ENCODE measurements around the gene C6orf132.
A peak's percentile ranks its signal among the peaks of the same experiment; 100 is the strongest.

C6orf132 gene

GRCh38 chr6:42136508-42137193, 5.8 kb downstream of the C6orf132 start:
- DNase-seq (ENCODE audit: low spot score), result peak; percentile 86

DNA sequence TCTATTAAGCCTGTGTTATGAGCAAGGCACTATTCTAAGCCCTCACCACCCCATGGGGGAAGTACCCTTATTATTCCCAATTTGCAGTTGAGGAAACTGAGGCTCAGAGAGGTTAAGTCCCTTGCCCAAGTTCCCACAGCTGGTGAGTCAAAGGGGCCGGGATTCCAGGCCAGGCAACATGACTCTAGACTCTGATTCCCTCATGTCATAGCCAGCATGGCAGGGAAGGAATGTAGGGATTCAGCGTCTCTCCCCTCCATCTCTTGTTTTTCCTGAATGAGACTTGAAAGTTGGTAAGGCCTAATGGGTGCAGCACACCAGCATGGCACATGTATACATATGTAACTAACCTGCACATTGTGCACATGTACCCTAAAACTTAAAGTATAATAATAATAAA, 6.7 kb downstream of the C6orf132 start:
- no peak for DNase-seq (ENCODE audit: low spot score)

GRCh38 chr6:42135161-42135560, 7.3 kb downstream of the C6orf132 start:
- no peak for DNase-seq (ENCODE audit: low spot score)

- DNase-seq (ENCODE audit: low spot score), result no peak
Measured at GRCh38 chr6:42133926-42134325, 8.5 kb downstream of the C6orf132 start.

GRCh38 chr6:42131531-42131930, 10.9 kb downstream of the C6orf132 start:
- DNase-seq (ENCODE audit: low spot score), result no peak

DNA sequence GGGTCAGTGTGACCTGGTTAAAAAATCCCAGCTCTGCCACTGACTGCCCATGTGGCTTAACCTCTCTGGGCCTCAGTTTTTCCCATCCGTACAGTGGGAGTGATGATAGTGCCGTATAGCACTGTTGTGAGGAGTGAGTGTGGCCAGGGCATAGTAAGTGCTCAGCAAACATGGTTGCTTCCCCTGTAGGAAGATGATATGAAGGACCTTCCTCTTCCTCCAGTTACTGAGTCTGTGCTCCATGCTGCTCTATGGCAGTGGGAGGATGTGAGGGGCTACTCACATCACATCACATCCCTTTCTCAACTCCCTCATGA, 13.1 kb downstream of the C6orf132 start:
- DNase-seq (ENCODE audit: low spot score), result no peak

DNA sequence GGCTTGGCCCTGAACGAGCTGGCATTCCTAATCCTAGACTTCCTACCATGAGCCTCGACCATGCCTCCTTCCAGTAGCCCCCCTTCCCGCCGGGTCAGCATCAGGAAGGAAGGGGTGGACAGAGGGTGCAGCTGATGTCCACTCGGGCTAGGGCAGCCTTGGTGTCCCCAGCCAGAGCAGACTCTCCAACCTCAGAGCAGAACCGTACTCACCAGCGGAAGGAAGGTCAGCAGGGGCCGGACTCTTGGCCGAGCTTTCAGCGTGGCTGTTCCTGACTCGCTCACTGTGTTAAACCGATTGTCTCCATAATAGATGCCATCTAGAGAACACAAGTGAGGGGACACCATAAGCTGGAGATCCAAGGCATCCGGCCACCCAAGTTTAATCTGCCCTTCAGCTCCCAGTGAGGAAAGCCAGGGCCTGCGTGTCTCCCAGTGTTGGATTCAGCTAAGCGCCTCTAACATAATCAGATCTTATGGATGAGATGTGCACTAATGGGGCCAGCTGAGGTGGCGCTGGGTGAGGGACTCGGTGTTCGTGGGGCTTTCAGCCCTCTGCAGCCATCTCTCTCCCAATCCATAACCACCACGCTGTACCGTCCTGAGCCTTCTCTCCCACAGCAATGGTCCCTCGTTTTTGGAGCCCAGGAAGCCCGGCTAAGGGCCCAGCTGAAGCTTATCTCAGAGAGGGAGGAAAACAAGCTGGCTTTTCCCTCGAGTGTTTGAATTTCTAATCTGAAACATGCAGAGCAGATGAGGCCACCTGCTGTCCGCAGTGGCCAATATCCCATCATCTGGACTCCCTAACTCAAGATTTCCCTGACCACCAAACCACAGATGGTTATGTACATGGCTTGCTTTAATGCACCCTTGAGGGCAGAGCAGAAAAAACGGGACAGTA, 13.7 kb downstream of the C6orf132 start:
- DNase-seq (ENCODE audit: low spot score), result no peak

DNA sequence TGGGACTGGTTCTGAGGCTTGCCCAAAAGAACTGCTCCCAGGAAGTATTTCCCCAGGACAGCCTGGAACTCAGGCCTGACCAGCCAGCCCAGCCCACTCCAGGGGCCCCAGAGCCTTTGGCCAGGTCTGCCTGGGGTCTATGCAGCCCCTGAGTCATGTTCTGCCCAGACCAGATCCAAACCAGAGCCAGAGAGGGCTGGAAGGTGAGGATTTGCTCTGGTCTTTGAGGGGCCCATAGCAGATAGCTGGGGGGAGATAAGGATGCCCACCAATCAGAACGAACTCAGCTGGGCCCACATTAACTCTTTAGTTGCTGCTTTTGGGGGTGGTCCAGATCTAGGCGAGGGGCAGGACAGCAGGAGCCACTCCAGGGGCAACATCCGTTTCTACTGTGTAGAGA, 16.8 kb downstream of the C6orf132 start:
- no peak for DNase-seq (ENCODE audit: low spot score)

- no peak for DNase-seq (ENCODE audit: low spot score)
Measured at GRCh38 chr6:42125231-42125630, 17.2 kb downstream of the C6orf132 start.

DNA sequence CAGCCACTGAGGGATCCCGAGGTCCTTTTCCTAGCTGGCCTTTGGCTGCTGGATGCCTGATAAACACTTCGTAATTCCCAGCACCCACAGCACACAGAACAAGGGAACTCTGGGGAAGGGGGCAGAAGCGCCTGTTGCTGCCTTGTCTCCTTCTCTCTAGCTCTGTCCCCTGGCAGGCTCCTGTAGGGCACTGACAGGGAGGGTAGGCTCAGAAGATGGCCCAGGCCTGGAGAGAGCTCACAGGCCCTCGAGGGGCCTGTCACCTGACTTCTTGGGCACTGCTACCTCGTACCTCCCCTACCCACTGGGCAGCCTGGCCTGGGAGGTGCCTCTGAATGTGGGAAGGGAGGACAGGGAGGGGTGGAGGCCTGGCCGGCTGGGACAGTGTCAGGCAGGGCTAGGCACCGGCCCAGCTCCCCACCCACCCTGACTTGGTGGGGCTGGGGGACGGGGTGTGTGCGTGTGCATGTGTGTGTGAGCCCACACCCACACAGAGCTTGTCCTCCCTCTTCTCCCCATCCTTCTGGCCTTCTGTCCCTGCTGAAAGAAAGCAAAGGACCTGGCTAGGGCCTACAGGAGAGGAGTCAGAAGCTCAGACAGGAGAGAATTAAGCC, 18.1 kb downstream of the C6orf132 start:
- no peak for DNase-seq (ENCODE audit: low spot score)

GRCh38 chr6:42123379-42124103, 18.9 kb downstream of the C6orf132 start:
- DNase-seq (ENCODE audit: low spot score), result no peak

GRCh38 chr6:42120895-42121865, 21.2 kb downstream of the C6orf132 start:
- DNase-seq (ENCODE audit: low spot score), result no peak

DNA sequence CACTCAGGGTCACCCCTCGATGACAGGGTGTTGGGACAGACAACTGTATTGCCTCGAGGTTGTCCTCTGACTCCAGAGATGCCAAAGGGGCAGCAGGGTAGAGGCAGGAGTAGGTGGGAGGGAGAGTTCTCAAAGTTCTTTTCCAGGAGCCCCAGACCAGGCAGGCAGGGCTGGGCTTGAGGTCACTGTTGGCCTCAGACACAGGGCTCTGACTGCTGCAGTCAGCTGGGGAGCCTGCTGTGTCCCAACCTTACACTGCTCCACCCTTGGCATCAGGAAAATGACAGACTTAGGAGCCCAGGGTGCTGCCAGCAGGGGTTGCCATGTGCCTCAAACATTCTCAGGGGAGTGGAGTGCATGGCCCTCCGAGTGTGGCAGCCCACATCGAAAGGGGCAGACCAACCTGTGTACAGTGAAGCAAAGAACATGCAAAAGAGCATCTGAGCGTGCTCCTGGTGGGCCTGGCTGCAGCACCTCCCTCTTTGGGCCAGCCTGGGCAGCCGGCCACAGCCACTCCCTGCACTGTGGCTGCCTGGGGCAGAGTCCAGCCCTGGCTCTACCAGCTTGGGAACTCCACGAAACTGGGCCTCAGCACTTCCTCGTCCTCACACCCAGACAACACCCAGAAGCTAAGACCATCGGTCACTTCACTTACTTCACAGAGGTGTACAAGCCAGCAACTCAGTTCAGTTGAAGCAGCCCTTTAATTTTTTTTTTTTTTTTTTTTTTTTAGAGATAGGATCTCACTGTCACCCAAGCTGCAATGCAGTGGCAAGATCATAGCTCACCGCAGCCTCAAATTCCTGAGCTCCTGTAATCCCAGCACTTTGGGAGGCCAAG, 24.0 kb downstream of the C6orf132 start:
- DNase-seq (ENCODE audit: low spot score), result no peak

DNA sequence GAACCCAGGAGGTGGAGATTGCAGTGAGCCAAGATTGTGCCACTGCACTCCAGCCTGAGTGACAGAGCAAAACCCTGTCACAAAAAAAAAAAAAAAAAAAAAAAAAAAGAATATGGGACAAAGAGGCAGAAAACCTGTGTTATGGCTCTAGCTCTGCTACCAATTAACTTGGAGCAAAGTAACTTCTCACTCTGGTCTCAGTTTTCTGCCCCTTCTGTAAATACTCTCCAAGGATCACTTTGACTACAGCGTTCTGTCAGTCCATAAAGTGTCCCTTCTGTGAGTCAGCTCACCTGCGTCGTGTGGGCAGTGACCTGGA, 24.6 kb downstream of the C6orf132 start:
- DNase-seq (ENCODE audit: low spot score), result no peak

DNA sequence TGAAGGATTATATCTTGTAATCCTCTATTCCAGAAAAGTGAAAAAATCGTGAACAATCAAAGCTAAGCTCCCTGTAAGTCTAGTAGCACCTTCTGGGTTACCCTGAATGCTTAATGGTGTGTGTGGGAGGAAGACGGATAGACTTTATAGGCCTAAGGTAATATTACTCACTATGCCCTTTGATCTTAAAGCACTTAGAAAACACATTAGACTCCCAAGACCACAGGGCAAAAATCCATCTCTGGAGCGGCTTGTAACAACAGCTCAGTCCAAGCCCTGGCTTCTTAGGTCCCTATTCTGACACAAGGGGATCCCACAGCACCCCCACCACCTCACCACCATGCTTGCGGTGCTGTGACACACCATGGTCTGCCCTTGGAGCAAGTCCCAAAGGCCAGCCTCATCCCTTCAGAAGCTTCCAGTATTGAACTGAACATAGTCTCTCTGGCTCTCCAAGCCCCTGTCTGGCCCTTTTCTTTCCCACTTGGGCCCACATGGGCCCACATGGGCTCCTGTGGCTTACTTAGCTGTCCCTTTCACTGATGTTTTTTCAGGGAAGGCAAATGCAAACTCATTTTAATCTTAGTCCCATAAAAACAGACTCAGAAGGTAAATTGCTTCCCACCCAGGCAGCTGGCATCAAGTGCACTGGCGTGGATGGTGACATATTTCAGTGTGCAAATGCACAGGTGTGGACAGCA, 28.3 kb downstream of the C6orf132 start:
- DNase-seq (ENCODE audit: low spot score), result no peak

- no peak for DNase-seq (ENCODE audit: low spot score)
Measured at GRCh38 chr6:42112351-42112750, 30.1 kb downstream of the C6orf132 start.

- DNase-seq (ENCODE audit: low spot score), result no peak
Measured at GRCh38 chr6:42110683-42111082, 31.7 kb downstream of the C6orf132 start.

DNA sequence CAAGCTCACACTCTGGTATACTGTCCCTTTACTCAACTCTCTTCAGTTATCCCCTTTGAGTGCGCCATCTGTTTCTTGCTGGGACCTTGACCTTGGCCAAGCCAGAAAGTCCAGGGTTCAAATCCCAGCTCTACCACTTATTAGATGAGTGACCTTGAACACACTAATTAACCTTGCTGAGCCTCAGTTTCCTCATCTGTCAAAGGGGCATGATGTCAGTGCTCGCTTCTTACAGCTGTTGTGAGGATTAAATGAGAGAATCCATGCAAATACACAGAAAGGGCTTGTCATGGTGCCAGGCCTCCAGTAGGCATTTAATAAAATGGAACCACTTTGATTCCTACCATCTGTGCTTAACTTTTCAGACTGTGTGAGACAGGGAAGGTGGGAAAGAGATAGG, 34.3 kb downstream of the C6orf132 start:
- no peak for DNase-seq (ENCODE audit: low spot score)

GRCh38 chr6:42106112-42107023, 36.1 kb downstream of the C6orf132 start:
- no peak for DNase-seq (ENCODE audit: low spot score)
